Heart left ventricle (tissue), 16 donors: ENCODE measurements around the gene PKNOX2. TPM values are rescaled to one million over a fixed set of nuclear protein-coding genes. Genes with fewer than 3 reads are reported as not detected.

Experiments
- ATAC-seq, 4 donors: fragments of 200-7000 bp; cut with Tn5 transposase; one replicate each; pipeline ENCODE4 v1.9.1; 2020 to 2022; ENCODE audit warnings: moderate library complexity in 4 of 4, mild to moderate bottlenecking in 3 of 4, moderate number of reproducible peaks in 1 of 4
- DNase-seq, 5 donors: peaks; one replicate each; pipeline ENCODE4 v3.0.0-alpha.2; 2020
- H3K27ac ChIP-seq, 12 donors: fragments of 200-600 bp; sonication (generic) in 4 of 12; one replicate each; pipeline versions ENCODE4 v1.5.0 to v1.8.0; 2016 to 2022; ENCODE audit warnings: mild to moderate bottlenecking in 2 of 12
- H3K27me3 ChIP-seq, 9 donors: fragments of 200-600 bp; sonication (generic) in 2 of 9; one replicate each; pipeline versions ENCODE4 v1.5.1 to v1.8.0; 2016 to 2022; ENCODE audit warnings: mild to moderate bottlenecking in 3 of 9
- H3K36me3 ChIP-seq, 9 donors: fragments of 200-600 bp; sonication (generic) in 2 of 9; one replicate each; pipeline versions ENCODE4 v1.5.0 to v1.8.0; 2018 to 2022; ENCODE audit warnings: mild to moderate bottlenecking in 2 of 9
- H3K4me1 ChIP-seq, 12 donors: fragments of 200-600 bp; sonication (generic) in 4 of 12; one replicate each; pipeline versions ENCODE4 v1.5.0 to v1.8.0; 2016 to 2022; ENCODE audit warnings: mild to moderate bottlenecking in 3 of 12
- H3K4me3 ChIP-seq, 12 donors: fragments of 200-600 bp; sonication (generic) in 4 of 12; one replicate each; pipeline versions ENCODE4 v1.5.0 to v1.8.0; 2017 to 2022; ENCODE audit warnings: mild to moderate bottlenecking in 9 of 12, moderate library complexity in 4 of 12
- H3K9me3 ChIP-seq, 12 donors: fragments of 200-600 bp; sonication (generic) in 4 of 12; one replicate each; pipeline versions ENCODE4 v1.5.0 to v1.8.0; 2016 to 2022; ENCODE audit warnings: mild to moderate bottlenecking in 1 of 12
- POLR2A ChIP-seq, 2 donors: fragments of 450-650 bp; IDR thresholded peaks; one replicate each; pipeline ENCODE4 v1.6.1; 2017; ENCODE audit warnings: antibody characterized with exemption in 2 of 2, mild to moderate bottlenecking in 2 of 2, moderate library complexity in 2 of 2
- WGBS, 4 donors: extraction: QIAGEN DNeasy Blood & Tissue Kit in 2 of 4; methylation state at CpG; one replicate each; pipeline versions ENCODE4 v1.1.5 to v1.1.7; 2013 to 2018; 5-methylcytosine and 5-hydroxymethylcytosine counted together
- intact Hi-C, 10 donors: fragments of 100-400 bp; cut with DNase I; formaldehyde crosslinking; loops; one replicate each; pipeline versions ENCODE4 v1.11.1 to v1.14.2; 2022
- polyA plus RNA-seq, 2 donors: library from polyadenylated mRNA; stranded (reverse); fragments of 200-250 nt; gene quantifications; one replicate each; pipeline ENCODE4 v1.2.3, GENCODE V29; 2013
- total RNA-seq, 9 donors: library from RNA; depleted of rRNA in 2 of 9; stranded (reverse); fragments of >200 nt in 2 of 9; fragmentation: NEBNext Ultra II Directional in 3 of 9; extraction: Animal tissue kit (Norgen Biotek cat#: 25700) in 3 of 9; gene quantifications; one replicate each; pipeline versions ENCODE4 v1.1.0 to v1.2.4, GENCODE V29; 2016 to 2023
- TF ChIP-seq, protein P1 (sequence below), 12 donors: fragments of 200-600 bp; sonication (generic) in 4 of 12; IDR thresholded peaks; one replicate each; pipeline versions ENCODE4 v1.5.0 to v1.8.0; 2018 to 2022; ENCODE audit warnings: antibody characterized with exemption in 12 of 12, mild to moderate bottlenecking in 5 of 12
- donor health status: ischemic (EF 13 %, LVEDD 7.1; RV severe dilation, severe dysfunction).
- donor health status: healthy with polysubstance abuse.
- donor health status: DM: no; HTN: yes; CAD: no.
- donor health status: DM: no; HTN: no; CAD: no.
- donor health status: ischemic (EF 25% LVEDD 6.9; RV normal size, moderate dysfunction).
- donor health status: ischemic (EF 25% LVEDD 5.7; RV mildly dilated, moderate dysfunction).
- donor health status: healthy.
- donor health status: DM: yes; HTN: yes; CAD: no.
- donor health status: ischemic (EF 35%, LVEDD 5.7; RV mildly dilated, moderate dysfunction).
- donor health status: nonischemic (EF 11% LVEDD 7.7; RV severe dilation, severe dysfunction).
- donor health status: DM: yes; HTN: yes; CAD: no.
- donor health status: PGD.
- donor health status: ischemic (EF 29% LVEDD 5.4; RV normal size, mild dysfunction).
- donor health status: nonischemic (EF 23%, LVEDD 6.1; RV moderate dilation, normal function).

The PKNOX2 gene
- total and polyA plus RNA-seq, 11 donors, result 3.1 to 9.4 (median 4.5) TPM

DNA sequence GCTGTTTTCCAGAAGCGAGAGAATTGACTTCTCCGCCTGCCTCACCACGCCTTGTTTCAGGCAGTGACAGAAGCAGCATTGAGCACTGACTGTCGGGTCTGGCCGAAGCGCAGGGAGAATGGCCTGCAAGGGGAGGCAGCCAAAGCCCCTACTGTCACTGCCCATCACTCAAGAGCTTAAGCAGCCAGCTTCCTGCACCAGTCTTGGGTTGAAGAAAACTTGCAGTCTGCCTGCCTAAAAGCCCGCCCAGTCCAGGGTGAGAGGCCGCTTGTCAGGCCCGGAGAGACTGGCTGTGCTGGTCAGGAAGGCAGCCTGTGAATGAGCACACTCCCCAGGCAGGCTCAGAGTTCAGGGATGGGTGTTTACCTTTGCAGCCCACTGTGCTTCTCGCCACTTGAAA is 108.3 kb downstream of the PKNOX2 start:
- Histone ChIP-seq H3K36me3 (no peaks in the 10 kb centered on the region), H3K27ac (peak overlapping the region in 1 of 12 donors; percentile 28), H3K9me3 (no peaks in the 10 kb centered on the region), H3K27me3 (no peaks in the 10 kb centered on the region), H3K4me3 (no peak overlapping the region), H3K4me1 (peaks cover 0 to 25% (median 2%) of the 10 kb centered on the region in 12 donors)
- no peak for ATAC-seq
- intact Hi-C loops, result no loop called here
- WGBS, 4 donors, result 85 to 88% (median 87%) methylated on average over 10 of the region's 10 CpGs
- DNase-seq, result no peak
- TF ChIP-seq, protein P1, sequence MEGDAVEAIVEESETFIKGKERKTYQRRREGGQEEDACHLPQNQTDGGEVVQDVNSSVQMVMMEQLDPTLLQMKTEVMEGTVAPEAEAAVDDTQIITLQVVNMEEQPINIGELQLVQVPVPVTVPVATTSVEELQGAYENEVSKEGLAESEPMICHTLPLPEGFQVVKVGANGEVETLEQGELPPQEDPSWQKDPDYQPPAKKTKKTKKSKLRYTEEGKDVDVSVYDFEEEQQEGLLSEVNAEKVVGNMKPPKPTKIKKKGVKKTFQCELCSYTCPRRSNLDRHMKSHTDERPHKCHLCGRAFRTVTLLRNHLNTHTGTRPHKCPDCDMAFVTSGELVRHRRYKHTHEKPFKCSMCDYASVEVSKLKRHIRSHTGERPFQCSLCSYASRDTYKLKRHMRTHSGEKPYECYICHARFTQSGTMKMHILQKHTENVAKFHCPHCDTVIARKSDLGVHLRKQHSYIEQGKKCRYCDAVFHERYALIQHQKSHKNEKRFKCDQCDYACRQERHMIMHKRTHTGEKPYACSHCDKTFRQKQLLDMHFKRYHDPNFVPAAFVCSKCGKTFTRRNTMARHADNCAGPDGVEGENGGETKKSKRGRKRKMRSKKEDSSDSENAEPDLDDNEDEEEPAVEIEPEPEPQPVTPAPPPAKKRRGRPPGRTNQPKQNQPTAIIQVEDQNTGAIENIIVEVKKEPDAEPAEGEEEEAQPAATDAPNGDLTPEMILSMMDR (IDR thresholded peaks at IDR 0.05), result no peak
- no peak for TF ChIP-seq POLR2A (IDR thresholded peaks at IDR 0.05)

DNA sequence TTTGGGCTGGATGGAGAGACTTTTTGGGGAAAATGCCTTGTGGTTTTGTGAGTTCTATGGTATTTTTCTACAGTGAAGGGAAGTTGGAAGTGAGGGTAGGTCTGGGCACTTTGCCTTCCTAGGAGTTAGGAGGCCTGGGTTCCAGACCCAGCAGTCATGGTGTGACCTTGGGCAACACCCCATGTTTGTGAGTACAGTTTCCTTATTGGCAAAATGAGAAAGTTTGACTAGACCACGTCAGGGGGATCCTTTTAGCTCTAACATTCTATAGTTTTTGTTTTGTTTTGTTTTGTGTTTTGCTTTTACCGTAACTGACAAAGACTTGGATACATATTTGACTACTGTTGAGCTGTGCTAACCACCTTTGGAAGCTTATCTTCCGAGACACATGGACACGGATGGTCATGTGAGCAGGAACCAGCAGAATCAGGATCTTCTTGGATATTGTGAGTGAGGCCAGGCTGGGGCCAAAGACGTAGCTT is 109.0 kb downstream of the PKNOX2 start:
- H3K4me1 ChIP-seq, result peaks cover 0 to 25% (median 2%) of the 10 kb centered on the region in 12 donors
- no peak overlapping the region for H3K27ac ChIP-seq
- TF ChIP-seq POLR2A (IDR thresholded peaks at IDR 0.05), result no peak
- TF ChIP-seq, protein P1 (IDR thresholded peaks at IDR 0.05), result no peak
- H3K27me3 ChIP-seq, result no peaks in the 10 kb centered on the region
- no peak overlapping the region for H3K4me3 ChIP-seq
- no peaks in the 10 kb centered on the region for H3K9me3 ChIP-seq
- ATAC-seq (no peak), DNase-seq (no peak)
- H3K36me3 ChIP-seq, result no peaks in the 10 kb centered on the region
- 83 to 87% (median 85%) methylated on average over 5 of the region's 5 CpGs for WGBS, 4 donors
- intact Hi-C loops, result no loop called here

DNA sequence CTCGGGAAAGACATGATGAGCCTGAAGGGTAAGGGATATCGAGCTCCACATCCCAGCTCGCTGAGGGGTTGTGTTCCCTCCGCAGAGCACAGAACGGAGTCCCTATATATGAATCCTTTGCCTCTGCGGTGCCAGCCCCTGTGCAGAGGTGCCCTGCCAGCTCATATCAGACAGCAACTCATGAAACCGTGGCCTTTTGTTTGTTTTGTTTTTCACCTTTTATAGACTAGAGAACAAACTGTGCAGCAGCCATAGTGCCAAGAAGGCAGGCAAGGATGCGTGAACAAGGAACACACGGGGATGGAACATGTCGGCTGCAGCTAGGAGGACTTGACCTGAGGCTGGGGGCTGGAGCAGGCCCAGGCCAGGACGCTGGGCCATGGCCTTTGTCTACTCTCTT is 109.8 kb downstream of the PKNOX2 start:
- no peak for ATAC-seq
- 90 to 94% (median 93%) methylated on average over 11 of the region's 11 CpGs for WGBS, 4 donors
- intact Hi-C loops, result no loop called here
- Histone ChIP-seq H3K36me3 (no peaks in the 10 kb centered on the region), H3K9me3 (no peaks in the 10 kb centered on the region), H3K4me1 (peaks cover 0 to 25% (median 2%) of the 10 kb centered on the region in 12 donors), H3K27ac (no peak overlapping the region), H3K27me3 (no peaks in the 10 kb centered on the region), H3K4me3 (no peak overlapping the region)
- no peak for DNase-seq
- TF ChIP-seq, protein P1 (IDR thresholded peaks at IDR 0.05), result no peak
- TF ChIP-seq POLR2A (IDR thresholded peaks at IDR 0.05), result no peak

DNA sequence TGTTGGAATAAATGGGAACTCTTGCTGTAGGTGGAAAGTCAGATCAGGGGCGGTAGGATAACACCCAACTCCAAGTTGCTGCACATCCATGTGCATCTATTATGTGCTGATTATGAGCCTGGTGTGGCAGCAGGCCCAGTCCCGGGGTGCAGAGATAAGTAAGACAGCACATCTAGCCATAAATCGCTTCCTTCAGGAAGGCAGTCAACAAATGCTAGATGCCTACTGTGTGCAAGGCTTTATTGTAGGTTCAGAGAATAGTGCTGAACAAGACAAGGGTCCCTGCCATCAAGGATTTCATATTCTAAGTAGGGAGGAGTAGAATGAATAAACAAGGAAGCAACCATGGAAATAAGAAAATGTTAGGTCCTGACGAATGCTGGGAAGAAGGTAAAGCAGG is 110.2 kb downstream of the PKNOX2 start:
- 85 to 96% (median 89%) methylated on average over 4 of the region's 4 CpGs for WGBS, 4 donors
- no peak overlapping the region for H3K4me3 ChIP-seq
- no peaks in the 10 kb centered on the region for H3K27me3 ChIP-seq
- ATAC-seq (no peak), DNase-seq (peak in 1 of 5 donors; percentile 11)
- H3K36me3 ChIP-seq, result no peaks in the 10 kb centered on the region
- peaks cover 0 to 25% (median 2%) of the 10 kb centered on the region in 12 donors for H3K4me1 ChIP-seq
- intact Hi-C loops, result no loop called here
- no peak for TF ChIP-seq POLR2A (IDR thresholded peaks at IDR 0.05)
- TF ChIP-seq, protein P1 (IDR thresholded peaks at IDR 0.05), result no peak
- H3K27ac ChIP-seq, result peak overlapping the region in 2 of 12 donors; percentile 19 to 33
- H3K9me3 ChIP-seq, result no peaks in the 10 kb centered on the region
